OCI-LY7 (cell line): ENCODE measurements around the gene NAA38. TPM values are rescaled to one million over a fixed set of nuclear protein-coding genes. Genes with fewer than 3 reads are reported as not detected.

Experiments
- BruUV-seq: library from RNA; stranded (reverse); fragments of 400-500 nt; replicated peaks from 2 replicates; lab custom pipeline; 2021; lab: Mats Ljungman, UMichigan
- CTCF ChIA-PET: fragments of 300-600 bp; sonication (Branson Sonifier 250); formaldehyde crosslinking; loops from one replicate; lab custom pipeline; 2022; ENCODE audit warnings: antibody characterized with exemption; ENCODE audit not compliant: unreplicated experiment; lab: Charles Lee
- POLR2A ChIA-PET: fragments of 300-600 bp; sonication (Branson Sonifier 250); formaldehyde crosslinking; loops from one replicate; lab custom pipeline; 2022; ENCODE audit warnings: antibody characterized with exemption; lab: Charles Lee
- DNase-seq: peaks from one replicate; pipeline ENCODE4 v3.0.0-alpha.2; 2015; ENCODE audit warnings: low spot score
- H2AFZ ChIP-seq: fragments of 200-600 bp; sonication (generic), shearing (Covaris generic); 2 replicates; pipeline ENCODE4 v1.6.1; 2014; ENCODE audit warnings: mild to moderate bottlenecking, antibody characterized with exemption, low read length, moderate library complexity
- H3K27ac ChIP-seq: fragments of 200-600 bp; sonication (generic); 2 replicates; pipeline ENCODE4 v1.5.1; 2014; ENCODE audit warnings: mixed run types, low read depth, mild to moderate bottlenecking, moderate library complexity, low read length, inconsistent platforms; ENCODE audit not compliant: poor library complexity, severe bottlenecking
- H3K36me3 ChIP-seq: fragments of 200-600 bp; sonication (generic); 2 replicates; pipeline ENCODE4 v1.6.1; 2014; ENCODE audit warnings: mild to moderate bottlenecking, antibody characterized with exemption, low read length, moderate library complexity, mixed read lengths; ENCODE audit not compliant: insufficient read depth
- H3K4me1 ChIP-seq: fragments of 200-600 bp; sonication (generic); 2 replicates; pipeline ENCODE4 v1.5.1; 2014; ENCODE audit warnings: mild to moderate bottlenecking, low read length; ENCODE audit not compliant: insufficient read depth, poor library complexity, severe bottlenecking
- H3K4me2 ChIP-seq: fragments of 200-600 bp; sonication (generic); 2 replicates; pipeline ENCODE4 v1.6.1; 2014; ENCODE audit warnings: mild to moderate bottlenecking, low read length
- H3K4me3 ChIP-seq: fragments of 200-600 bp; sonication (generic); 2 replicates; pipeline ENCODE4 v1.5.1; 2014; ENCODE audit warnings: mild to moderate bottlenecking, low read depth, low read length; ENCODE audit not compliant: poor library complexity, severe bottlenecking
- H3K79me2 ChIP-seq: fragments of 200-600 bp; sonication (generic); 2 replicates; pipeline ENCODE4 v1.6.1; 2016; ENCODE audit warnings: low read depth, mild to moderate bottlenecking, low read length, moderate library complexity, mixed read lengths; ENCODE audit not compliant: insufficient read depth
- H3K9me2 ChIP-seq: fragments of 200-600 bp; sonication (generic); 2 replicates; pipeline ENCODE4 v1.6.1; 2016; ENCODE audit warnings: mild to moderate bottlenecking, low read length, mixed read lengths; ENCODE audit not compliant: insufficient read depth
- H3K9me3 ChIP-seq: fragments of 200-600 bp; sonication (generic); 2 replicates; pipeline ENCODE4 v1.6.1; 2014; ENCODE audit warnings: mild to moderate bottlenecking, mixed run types, low read length, mixed read lengths
- H4K20me1 ChIP-seq: fragments of 200-600 bp; sonication (generic); 2 replicates; pipeline ENCODE4 v1.6.1; 2014; ENCODE audit warnings: mild to moderate bottlenecking, antibody characterized with exemption, low read length, moderate library complexity, mixed read lengths; ENCODE audit not compliant: insufficient read depth
- EZH2phosphoT487 ChIP-seq: fragments of 200-600 bp; sonication (generic); IDR thresholded peaks from 2 replicates; pipeline ENCODE4 v1.6.1; 2018; ENCODE audit warnings: low read depth, borderline replicate concordance, mild to moderate bottlenecking, mixed run types, antibody characterized with exemption, low read length, moderate library complexity, mixed read lengths
- intact Hi-C: fragments of 100-400 bp; cut with micrococcal nuclease; formaldehyde crosslinking; loops from one replicate; pipeline ENCODE4 v1.10.0; 2022; ENCODE audit not compliant: unreplicated experiment
- total RNA-seq, 2 experiments: library from RNA; depleted of rRNA in 1 of 2; stranded (reverse); fragments of >200 nt in 1 of 2; shearing (Covaris generic) in 1 of 2; gene quantifications; 2 replicates each; pipeline ENCODE4 v1.2.3, GENCODE V29; 2014 to 2022
- TF ChIP-seq, protein P1 (sequence below): fragments of 200-600 bp; sonication (generic); conservative IDR thresholded peaks from 2 replicates; pipeline ENCODE4 v1.5.1; 2014; ENCODE audit warnings: mild to moderate bottlenecking, antibody characterized with exemption, low read length, moderate library complexity, mixed read lengths

NAA38 gene
- total RNA-seq, 2 experiments from 2014 or later = 149 to 168 TPM

GRCh38 chr17:7818746-7819645 is 38.4 kb downstream of the NAA38 start:
- TF ChIP-seq, protein P1, sequence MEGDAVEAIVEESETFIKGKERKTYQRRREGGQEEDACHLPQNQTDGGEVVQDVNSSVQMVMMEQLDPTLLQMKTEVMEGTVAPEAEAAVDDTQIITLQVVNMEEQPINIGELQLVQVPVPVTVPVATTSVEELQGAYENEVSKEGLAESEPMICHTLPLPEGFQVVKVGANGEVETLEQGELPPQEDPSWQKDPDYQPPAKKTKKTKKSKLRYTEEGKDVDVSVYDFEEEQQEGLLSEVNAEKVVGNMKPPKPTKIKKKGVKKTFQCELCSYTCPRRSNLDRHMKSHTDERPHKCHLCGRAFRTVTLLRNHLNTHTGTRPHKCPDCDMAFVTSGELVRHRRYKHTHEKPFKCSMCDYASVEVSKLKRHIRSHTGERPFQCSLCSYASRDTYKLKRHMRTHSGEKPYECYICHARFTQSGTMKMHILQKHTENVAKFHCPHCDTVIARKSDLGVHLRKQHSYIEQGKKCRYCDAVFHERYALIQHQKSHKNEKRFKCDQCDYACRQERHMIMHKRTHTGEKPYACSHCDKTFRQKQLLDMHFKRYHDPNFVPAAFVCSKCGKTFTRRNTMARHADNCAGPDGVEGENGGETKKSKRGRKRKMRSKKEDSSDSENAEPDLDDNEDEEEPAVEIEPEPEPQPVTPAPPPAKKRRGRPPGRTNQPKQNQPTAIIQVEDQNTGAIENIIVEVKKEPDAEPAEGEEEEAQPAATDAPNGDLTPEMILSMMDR = no peak
- TF ChIP-seq EZH2phosphoT487 = no peak
- Histone ChIP-seq H4K20me1 (no peaks in the 10 kb centered on the region), H3K79me2 (no peaks in the 10 kb centered on the region), H3K9me2 (no peaks in the 10 kb centered on the region), H3K4me1 (no peaks in the 10 kb centered on the region), H2AFZ (no peak overlapping the region), H3K9me3 (no peaks in the 10 kb centered on the region), H3K4me2 (no peak overlapping the region), H3K4me3 (no peak overlapping the region), H3K27ac (no peak overlapping the region), H3K36me3 (no peaks in the 10 kb centered on the region)
- no TSS peak for BruUV-seq
- ChIA-PET POLR2A (no interaction called here), CTCF (interaction anchor here (0.7 kb wide), 1 partner anchor 21 kb away, joined by 3 read pairs; no protein-coding TSS in a partner anchor)
- no peak for DNase-seq
- intact Hi-C loops = loop anchor here (10.0 kb wide), 1 partner anchor 74 kb away; no protein-coding TSS in a partner anchor

DNA sequence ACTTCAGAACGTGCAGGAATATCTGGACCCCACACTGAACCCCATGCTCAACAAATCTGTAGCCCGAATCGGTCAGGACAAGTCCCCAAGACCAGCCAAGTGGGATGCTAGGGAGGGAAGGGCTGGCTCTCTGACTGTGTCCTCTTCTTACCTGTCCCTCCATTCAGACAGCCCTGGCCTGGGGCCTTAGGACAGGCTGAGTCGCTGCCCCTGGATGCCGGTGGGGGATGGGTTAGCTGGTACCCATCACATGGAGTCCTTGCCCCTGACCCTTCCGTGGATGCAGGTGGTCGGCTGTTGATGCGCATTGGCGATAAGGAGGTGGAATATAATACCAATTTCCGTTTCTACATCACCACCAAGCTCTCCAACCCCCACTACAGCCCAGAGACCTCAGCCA is 39.3 kb downstream of the NAA38 start:
- Histone ChIP-seq H3K9me3 (no peaks in the 10 kb centered on the region), H3K36me3 (no peaks in the 10 kb centered on the region), H2AFZ (no peak overlapping the region), H3K4me3 (no peak overlapping the region), H3K79me2 (no peaks in the 10 kb centered on the region), H3K27ac (no peak overlapping the region), H4K20me1 (no peaks in the 10 kb centered on the region), H3K4me1 (no peaks in the 10 kb centered on the region), H3K9me2 (no peaks in the 10 kb centered on the region), H3K4me2 (no peak overlapping the region)
- CTCF ChIA-PET = no interaction called here
- BruUV-seq = no TSS peak
- no peak for DNase-seq
- TF ChIP-seq EZH2phosphoT487 = no peak
- TF ChIP-seq, protein P1 = no peak
- intact Hi-C loops = loop anchor here (10.0 kb wide), 1 partner anchor 73 kb away; no protein-coding TSS in a partner anchor
- POLR2A ChIA-PET = no interaction called here

GRCh38 chr17:7817643-7817964 is 39.8 kb downstream of the NAA38 start:
- Histone ChIP-seq H3K9me2 (no peaks in the 10 kb centered on the region), H3K4me2 (no peak overlapping the region)
- BruUV-seq = no TSS peak

More at GRCh38 chr17:7817643-7817964, 39.8 kb downstream of the NAA38 start:
- no peak for DNase-seq
- no peak for TF ChIP-seq EZH2phosphoT487
- TF ChIP-seq, protein P1 = no peak
- H3K36me3 ChIP-seq = no peaks in the 10 kb centered on the region
- H3K27ac ChIP-seq = no peak overlapping the region
- H2AFZ ChIP-seq = no peak overlapping the region
- H3K4me3 ChIP-seq = no peak overlapping the region
- no peaks in the 10 kb centered on the region for H3K9me3 ChIP-seq
- POLR2A ChIA-PET = no interaction called here
- CTCF ChIA-PET = no interaction called here
- H3K79me2 ChIP-seq = no peaks in the 10 kb centered on the region
- H4K20me1 ChIP-seq = no peaks in the 10 kb centered on the region
- intact Hi-C loops = loop anchor here (10.0 kb wide), 1 partner anchor 73 kb away; no protein-coding TSS in a partner anchor
- no peaks in the 10 kb centered on the region for H3K4me1 ChIP-seq
